GM19324 (cell line): ENCODE measurements around the gene CEP20.
A peak's percentile ranks its signal among the peaks of the same experiment; 100 is the strongest.
"Not testable (repeated sequence)": the region's sequence is repeated elsewhere in the genome, so short reads cannot be mapped to it uniquely, and the experiment has no call there.

Experiments used
- ATAC-seq: cut with Tn5 transposase; IDR thresholded peaks from one replicate; pipeline ENCODE4 v1.9.1; 2021; ENCODE audit warnings: mild to moderate bottlenecking, moderate library complexity; ENCODE audit not compliant: unreplicated experiment, low FRiP score

CEP20 gene, protein sequence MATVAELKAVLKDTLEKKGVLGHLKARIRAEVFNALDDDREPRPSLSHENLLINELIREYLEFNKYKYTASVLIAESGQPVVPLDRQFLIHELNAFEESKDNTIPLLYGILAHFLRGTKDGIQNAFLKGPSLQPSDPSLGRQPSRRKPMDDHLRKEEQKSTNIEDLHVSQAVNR

DNA sequence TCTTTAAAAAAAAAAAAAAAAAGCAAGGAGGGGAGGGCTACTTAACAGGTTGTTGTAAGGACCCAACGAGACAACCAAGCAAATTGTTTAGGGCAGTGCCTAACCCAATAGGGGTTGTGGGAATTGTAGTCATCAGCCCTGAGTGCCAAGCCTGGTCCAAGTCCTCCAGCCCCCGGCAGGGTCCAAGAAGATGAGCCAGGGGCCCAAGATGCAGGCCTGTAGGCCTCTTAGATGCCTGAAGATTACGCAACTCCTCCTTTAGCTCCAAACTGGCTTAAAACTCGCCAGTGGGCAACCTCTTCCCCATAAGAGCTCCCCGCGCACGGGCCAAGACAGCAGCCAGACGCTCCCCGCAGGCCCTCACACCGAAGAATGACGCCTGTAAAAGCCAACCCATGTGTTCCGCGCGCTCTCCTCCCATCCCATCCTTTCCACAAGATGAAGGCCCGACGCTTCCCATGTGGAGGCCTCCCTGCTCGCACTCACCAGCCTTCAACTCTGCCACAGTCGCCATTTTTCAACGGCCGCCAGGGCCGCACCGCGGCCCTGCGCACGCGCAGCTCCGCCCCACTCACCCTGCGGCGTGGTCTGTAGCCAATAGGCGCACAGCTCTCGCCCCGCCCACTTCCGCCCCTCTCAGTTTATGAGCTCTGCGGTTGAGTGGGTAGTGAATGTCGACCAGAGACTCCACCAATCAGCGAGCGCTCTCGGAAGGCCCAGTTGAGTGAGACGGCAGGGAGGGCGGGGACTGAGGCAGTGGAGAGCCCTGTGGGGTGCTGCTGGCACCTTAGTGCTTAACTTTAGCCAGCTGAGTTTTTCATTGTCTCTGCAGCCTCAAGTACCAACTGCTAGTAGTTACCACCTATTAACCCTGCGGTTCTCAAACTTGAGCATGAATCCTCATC, at the start of gene CEP20:
TSS of gene CEP20 (minus strand) at position 532 of the 905 bp plus-strand sequence. CDS start at position 514, 18 bp downstream.
- peak; percentile 99 for ATAC-seq

DNA sequence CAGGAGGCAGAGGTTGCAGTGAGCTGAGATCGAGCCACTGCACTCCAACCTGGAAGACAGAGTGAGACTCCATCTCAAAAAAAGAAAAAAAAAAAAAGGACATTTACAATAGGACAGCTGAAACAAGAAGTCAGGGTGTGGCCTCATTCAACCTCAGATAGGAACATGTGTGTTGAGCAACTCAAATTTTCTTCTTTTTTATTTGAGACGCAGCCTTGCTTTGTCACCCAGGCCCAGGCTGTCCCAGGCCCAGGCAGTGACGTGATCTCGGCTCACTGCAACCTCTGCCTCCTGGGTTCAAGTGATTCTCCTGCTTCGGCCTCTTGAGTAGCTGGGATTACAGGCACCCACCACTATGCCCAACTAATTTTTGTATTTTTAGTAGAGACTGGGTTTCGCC, 48.4 kb upstream of the CEP20 start:
- ATAC-seq = not testable (repeated sequence)

DNA sequence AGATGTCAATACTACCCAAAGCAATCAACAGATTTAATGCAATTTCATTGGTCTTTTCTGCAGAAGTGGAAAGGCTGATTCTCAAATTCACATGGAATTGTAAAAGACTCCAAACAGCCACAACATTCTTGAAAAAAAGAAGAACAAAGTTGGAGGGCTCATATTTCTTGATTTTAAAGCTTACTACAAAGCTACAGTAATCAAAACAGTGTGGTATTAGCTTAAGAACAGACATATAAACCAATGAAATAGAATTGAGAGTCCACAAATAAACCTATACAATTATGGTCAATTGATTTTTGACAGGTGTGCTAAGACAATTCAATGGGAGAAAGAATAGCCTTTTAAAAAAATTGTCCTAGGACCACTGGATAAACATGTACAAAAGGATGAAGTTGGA, 46.6 kb upstream of the CEP20 start:
- ATAC-seq = no peak

DNA sequence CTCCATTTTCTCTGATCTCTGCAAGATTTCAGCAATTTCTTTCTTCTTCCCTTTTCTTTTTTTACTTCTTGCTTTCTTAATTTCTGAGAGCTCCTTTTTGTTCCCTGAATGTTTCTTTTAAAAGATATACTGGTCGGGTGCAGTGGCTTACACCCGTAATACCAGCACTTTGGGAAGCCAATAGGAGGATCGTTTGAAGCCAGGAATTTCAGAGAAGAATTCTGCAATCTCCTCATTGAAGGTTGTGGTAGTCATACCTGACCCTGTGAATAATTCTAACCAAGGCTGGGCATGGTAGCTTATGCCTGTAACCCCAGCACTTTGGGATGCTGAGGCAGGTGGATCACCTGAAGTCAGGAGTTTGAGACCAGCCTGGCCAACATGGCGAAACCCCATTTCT, 45.4 kb upstream of the CEP20 start:
- ATAC-seq = no peak

DNA sequence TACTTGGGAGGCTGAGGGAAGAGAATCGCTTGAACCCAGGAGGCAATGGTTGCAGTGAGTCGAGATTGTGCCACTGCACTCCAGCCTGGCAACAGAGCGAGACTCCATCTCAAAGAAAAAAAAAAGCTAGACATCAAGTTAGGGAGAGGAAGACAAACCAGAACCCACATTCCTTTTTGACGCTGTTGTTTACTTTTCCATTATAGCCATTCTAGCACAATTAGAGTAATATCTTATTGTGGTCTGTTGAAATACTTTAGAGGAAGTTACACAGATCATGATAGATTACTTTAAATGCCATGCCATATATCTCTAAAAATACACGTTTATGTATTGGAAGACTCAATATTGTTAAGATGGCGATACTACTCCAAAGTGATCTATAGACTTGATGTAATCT, 44.5 kb upstream of the CEP20 start:
- no peak for ATAC-seq

DNA sequence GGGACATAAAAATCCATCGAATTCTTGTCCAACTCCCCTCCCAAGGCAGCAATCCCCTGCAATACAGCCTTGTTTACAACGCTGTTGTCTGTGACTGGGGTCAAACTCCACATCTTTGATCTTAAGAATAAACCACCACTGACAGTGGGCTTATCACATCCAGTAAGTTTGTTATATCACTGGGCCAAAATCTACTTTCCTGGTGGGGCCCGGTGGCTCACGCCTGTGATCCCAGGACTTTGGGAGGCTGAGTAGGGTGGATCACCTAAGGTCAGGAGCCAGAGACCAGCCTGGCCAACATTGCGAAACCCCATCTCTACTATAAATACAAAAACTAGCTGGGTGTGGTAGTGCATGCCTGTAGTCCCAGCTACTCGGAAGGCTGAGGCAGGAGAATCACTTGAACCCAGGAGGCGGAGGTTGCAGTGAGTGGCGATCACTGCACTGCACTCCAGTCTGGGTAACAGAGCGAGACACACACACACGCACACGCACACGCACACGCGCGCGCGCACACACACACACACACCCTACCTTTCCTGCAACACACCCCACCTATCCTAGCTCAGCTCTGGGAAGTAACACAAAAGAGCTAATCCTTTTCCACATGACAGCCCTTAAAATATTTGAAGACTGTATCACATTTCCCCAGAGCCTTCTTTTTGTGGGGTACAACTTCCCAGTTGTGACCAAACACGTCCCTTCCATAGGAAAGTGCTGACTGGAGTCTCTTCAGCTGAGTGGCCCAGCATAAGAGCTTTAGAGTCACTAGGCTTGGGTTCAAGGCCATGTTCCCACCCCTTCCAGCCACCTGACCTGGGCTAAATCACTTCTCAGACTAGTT, 40.1 kb upstream of the CEP20 start:
- no peak for ATAC-seq

DNA sequence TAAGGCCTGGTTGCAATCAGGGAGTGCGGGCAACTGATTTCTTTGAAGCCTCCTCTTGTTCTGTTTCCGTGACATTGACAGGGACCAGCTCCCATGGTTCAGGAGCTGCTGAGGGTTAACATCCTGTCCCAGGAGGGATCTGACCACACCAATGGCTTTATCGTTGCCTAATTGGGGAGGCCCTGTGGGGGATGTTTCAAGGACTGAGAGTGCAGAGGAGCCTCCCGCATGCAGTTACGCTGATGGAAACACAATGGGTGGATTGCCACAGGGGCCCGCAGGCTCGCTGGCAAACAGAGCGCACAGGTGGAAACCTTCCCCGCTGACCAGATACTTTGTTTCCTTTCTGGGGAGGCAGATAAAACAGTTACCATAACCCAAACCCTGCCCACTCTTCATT, 37.2 kb upstream of the CEP20 start:
- no peak for ATAC-seq

DNA sequence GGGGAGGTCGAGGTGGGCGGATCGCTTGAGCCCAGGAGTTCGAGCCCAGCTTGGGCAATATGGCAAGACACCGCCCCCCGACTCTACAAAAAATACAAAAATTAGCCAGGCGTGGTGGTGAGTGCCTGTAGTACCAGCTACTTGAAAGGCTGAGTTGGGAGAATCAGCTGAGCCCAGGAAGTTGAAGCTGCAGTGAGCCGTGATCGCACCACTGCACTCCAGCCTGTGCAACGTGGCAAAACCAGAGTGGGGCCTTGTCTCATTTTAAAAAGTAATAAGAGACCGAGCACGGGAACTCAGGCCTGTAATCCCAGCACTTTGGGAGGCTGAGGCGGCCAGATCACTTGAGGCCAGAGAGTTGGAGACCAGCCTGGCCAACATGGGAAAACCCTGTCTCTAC, 36.6 kb upstream of the CEP20 start:
- ATAC-seq = no peak

DNA sequence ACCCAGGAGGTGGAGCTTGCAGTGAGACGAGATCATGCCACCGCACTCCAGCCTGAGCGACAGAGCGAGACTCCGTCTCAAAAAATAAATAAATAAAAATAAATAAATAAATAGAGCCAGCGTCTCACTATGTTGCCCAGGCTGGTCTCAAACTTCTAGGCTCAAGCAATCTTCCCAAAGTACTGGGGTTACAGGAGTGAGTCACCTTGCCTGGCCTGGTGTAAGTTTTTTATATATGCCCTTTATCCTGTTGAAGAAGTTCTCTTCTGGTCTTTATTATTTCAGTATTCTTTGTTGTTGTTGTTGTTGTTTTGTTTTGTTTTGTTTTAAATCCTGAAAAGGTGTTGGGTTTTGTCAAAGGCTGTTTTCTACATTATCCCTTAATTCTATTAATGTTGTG, 30.9 kb upstream of the CEP20 start:
- ATAC-seq = no peak

DNA sequence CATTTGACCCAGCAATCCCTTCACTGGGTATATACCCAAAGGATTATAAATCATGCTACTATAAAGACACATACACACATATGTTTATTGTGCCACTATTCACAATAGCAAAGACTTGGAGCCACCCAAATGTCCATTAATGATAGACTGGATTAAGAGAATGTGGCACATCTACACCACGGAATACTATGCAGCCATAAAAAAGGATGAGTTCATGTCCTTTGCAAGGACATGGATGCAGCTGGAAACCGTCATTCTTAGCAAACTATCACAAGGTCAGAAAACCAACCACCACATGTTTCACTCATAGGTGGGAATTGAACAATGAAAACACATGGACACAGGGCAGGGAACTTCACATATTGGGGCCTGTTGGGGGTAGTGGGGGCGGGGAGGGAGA, 29.9 kb upstream of the CEP20 start:
- ATAC-seq = not testable (repeated sequence)

DNA sequence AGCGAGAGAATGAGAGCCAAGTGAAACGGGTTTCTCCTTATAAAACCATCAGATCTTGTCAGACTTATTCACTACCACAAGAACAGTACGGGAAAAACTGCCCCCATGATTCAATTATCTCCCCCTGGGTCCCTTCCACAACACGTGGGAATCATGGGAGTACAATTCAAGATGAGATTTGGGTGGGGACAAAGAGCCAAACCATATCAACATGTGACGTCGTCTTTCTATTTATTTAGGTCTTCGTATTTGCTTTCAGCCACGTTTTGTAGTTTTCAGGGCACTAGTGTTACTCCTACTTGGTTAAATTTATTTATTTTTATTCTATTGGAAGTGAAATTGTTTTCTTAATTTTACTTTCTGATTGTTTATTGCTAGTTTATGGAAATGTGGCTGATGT, 27.9 kb upstream of the CEP20 start:
- no peak for ATAC-seq

DNA sequence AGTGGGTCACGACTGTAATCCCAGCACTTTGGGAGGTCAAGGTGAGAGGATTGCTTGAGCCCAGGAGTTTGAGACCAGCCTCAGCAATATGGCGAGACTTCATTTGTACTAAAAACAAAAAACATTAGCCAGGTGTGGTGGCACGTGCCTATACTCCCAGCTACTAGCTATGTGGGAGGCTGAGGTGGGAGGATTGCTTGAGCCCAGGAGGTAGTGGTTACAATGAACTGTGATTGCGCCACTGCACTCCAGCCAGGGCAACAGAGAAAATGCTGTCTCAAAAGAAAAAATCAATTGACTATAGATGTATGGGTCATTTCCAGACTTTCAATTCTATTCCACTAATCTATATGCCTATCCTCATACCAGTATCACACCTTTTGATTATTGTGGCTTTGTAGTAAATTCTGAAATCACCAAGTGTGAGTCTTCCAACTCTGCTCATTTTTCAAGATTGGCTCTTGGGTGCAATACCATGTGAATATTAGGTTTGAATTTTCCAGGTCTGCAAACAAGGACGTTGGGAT, 27.2 kb upstream of the CEP20 start:
- no peak for ATAC-seq

DNA sequence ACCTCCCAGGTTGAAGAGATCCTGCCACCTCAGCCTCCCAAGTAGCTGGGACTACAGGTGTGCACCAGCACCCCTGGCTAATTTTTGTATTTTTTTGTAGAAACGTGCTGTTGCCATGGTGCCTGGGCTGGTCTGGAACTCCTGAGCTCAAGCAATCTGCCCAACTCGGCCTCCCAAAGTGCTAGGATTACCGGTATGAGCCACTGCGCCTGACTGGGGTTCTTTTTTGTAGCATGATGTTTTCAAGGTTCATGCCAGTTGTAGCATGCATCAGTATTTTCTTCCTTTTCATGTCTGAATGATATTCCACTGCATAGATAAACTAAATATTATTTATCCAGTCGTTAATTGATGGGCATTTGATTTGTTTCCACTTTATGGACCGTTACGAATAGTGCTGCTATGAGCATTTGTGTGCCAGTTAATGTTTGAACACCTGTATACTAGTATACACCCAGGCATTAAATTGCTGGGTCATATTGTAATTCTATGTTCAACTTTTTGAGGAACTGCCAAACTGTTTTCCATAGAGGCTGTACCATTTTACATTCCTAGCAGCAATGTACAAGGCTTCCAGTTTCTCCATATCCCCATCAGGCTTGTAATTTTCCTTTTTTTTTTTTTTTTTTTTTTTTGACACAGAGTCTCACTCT, 24.8 kb upstream of the CEP20 start:
- no peak for ATAC-seq

DNA sequence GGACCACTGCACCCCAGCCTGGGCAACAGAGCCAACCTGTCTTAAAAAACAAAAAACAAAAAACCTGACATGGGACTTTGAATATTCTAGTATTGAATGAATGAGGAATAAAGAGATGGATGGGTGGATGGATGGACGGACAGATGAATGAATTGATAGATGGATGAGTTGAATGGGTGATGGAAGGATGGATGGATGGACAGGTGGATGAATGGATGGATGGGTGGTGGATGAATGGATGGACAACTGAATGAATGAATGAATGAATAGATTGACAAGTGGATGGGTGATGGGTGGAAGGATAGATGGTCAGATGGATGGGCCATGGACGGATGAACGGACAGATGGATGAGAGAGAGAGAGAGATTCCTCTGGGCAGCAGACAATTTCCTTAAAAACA, 22.8 kb upstream of the CEP20 start:
- no peak for ATAC-seq

DNA sequence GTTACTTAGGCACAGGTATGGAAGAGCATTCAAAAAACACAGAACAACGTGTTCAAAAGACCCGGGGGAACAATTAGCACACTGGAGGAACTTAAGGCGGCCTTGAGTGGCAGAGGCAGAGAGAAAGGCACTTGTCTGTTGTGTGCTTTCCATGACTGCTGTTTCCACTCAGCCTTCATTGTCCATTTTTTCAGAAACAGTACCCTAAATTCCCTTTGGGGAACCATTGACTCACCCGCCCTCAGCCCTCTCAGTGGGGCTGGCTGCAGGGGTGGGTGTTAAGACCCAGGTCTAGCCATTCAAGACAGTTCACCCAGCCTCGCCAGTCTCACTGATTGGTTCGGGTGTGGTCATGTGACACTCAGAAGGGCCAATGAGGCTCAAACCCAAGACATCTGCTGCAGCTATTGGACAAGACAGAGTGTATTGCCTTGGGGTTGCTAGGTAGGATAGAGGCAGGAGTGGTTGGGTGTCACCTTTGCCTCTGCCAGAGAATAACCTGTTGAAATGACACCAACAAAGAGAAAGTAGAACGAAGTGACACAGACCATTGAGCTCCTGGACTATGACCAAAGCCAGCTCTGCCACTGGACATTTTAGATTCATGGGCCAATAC, 19.6 kb upstream of the CEP20 start:
- peak; percentile 90 for ATAC-seq

DNA sequence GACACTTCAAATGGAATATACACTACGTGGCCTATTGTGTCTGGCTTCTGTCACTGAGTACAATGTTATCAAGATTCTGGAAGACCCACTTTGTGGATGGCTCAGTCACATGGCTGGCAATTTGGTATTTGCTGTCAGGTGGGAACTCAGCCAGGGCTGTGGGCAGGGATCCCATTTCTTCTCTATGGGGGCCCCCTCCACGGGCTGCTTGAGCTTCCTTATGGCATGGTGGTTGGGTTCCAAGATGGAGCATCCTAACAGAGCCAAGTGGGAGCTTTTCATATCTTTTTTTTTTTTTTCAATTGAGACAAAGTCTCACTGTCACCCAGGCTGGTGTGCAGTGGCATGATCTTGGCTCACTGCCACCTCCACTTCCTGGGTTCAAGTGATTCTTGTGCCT, 18.0 kb upstream of the CEP20 start:
- ATAC-seq = no peak

DNA sequence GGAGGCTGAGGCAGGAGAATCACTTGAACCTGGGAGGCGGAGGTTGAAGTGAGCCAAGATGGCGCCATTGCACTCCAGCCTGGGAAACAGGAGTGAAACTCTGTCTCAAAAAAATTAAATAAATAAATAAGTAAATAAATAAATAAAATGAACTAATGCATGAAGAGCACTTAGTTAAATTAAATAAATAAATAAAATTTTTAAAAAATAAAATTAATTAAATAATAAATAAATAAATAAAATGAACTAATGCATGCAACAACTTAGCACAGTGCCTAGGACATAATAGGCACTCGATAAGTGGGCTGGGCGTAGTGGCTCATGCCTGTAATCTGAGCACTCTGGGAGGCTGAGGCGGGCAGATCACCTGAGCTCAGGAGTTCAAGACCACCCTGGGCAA, 15.6 kb upstream of the CEP20 start:
- ATAC-seq = no peak

DNA sequence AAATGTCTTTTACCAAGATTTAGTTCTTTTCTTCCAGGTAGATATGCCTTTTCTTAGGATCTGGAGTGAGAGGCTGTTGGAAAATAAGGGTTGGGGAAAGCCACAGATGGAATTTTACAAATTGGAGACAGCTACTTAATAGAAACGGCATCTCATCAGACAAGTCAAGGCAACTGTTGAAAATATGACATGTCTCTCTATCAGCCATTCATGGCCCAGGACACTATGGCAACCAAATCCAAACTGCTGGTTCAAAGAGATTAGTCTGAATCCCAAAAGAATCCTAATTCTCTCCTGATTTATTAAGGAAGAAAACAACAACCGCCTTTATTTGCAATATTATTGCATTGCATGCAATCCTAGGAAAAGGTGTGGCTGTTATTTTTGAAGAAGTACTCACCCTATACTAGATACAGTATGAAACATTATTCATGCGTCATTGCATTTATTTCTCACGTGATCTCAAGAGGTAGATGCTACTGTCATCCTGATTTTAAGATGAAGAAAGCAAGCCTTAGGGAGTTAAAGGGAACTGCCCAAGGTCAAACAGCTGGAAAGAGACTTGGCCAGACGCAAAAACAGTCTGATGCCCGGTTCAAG, 12.6 kb upstream of the CEP20 start:
- ATAC-seq = no peak

DNA sequence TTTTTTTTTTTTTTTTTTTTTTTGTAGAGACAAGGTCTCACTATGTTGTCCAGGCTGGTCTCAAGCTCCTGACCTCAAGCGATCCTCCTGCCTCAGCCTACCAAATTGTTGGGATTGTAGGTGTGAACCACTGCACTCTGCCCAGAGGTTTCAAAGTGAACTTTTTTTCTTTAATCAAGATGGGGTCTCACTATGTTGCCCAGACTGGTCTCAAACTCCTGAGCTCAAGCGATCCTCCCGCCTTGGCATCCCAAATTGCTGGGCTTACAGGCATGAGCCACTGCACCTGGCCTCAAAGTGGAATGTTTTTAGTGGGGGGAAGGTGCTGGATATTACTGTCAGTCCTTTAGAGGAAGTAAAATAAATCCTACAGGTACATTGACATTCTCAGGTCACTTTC, 12.0 kb upstream of the CEP20 start:
- no peak for ATAC-seq
